IPS-NIHi11 (cell line): Measurements from ENCODE around the gene SCGB1A1.
"Not testable (repeated sequence)": the region's sequence is repeated elsewhere in the genome, so short reads cannot be mapped to it uniquely, and the experiment has no call there.

Source experiments
- DNase-seq: peaks from one replicate; pipeline ENCODE4 v3.0.0; 2012; ENCODE audit warnings: mixed read lengths, low spot score

SCGB1A1 gene

GRCh38 chr11:62418733-62419132 is at the start of gene SCGB1A1:
Gene SCGB1A1 (plus strand): TSS chr11:62419033. CDS start chr11:62419096, 63 bp downstream.
- DNase-seq: no peak

- peak; percentile 18 for DNase-seq
Observed at GRCh38 chr11:62370743-62371440, 47.9 kb upstream of the SCGB1A1 start.

GRCh38 chr11:62372871-62373270 is 46.0 kb upstream of the SCGB1A1 start:
- no peak for DNase-seq

- no peak for DNase-seq
Observed at GRCh38 chr11:62373464-62374119, 45.2 kb upstream of the SCGB1A1 start.

GRCh38 chr11:62374801-62375200 is 44.0 kb upstream of the SCGB1A1 start:
- no peak for DNase-seq

- not testable (repeated sequence) for DNase-seq
Observed at GRCh38 chr11:62378459-62379063, 40.3 kb upstream of the SCGB1A1 start.

- DNase-seq: not testable (repeated sequence)
Observed at GRCh38 chr11:62379586-62379985, 39.2 kb upstream of the SCGB1A1 start.

- peak; percentile 68 for DNase-seq
Observed at GRCh38 chr11:62380821-62381245, 38.0 kb upstream of the SCGB1A1 start.

- DNase-seq: no peak
Observed at GRCh38 chr11:62383822-62384221, 35.0 kb upstream of the SCGB1A1 start.

- not testable (repeated sequence) for DNase-seq
Observed at GRCh38 chr11:62386083-62386482, 32.8 kb upstream of the SCGB1A1 start.

- DNase-seq: no peak
Observed at GRCh38 chr11:62387381-62387780, 31.5 kb upstream of the SCGB1A1 start.

GRCh38 chr11:62388999-62389398 is 29.8 kb upstream of the SCGB1A1 start:
- no peak for DNase-seq

- DNase-seq: no peak
Observed at GRCh38 chr11:62390237-62390636, 28.6 kb upstream of the SCGB1A1 start.

- no peak for DNase-seq
Observed at GRCh38 chr11:62390722-62391121, 28.1 kb upstream of the SCGB1A1 start.

GRCh38 chr11:62391642-62392425 is 27.0 kb upstream of the SCGB1A1 start:
- DNase-seq: peak; percentile 42

GRCh38 chr11:62392506-62392905 is 26.3 kb upstream of the SCGB1A1 start:
- no peak for DNase-seq

GRCh38 chr11:62393061-62393611 is 25.7 kb upstream of the SCGB1A1 start:
- DNase-seq: no peak

GRCh38 chr11:62393735-62394134 is 25.1 kb upstream of the SCGB1A1 start:
- no peak for DNase-seq

GRCh38 chr11:62394825-62395538 is 23.9 kb upstream of the SCGB1A1 start:
- peak; percentile 75 for DNase-seq

- DNase-seq: no peak
Observed at GRCh38 chr11:62395885-62396551, 22.8 kb upstream of the SCGB1A1 start.
